WTC11 (cell line): ENCODE measurements around the gene CHSY3. TPM values are rescaled to one million over a fixed set of nuclear protein-coding genes. Genes with fewer than 3 reads are reported as not detected.

Experiments
- ATAC-seq: fragments of 200-7000 bp; cut with Tn5 transposase; 2 replicates; pipeline ENCODE4 v1.10.0; 2021; ENCODE audit warnings: mild to moderate bottlenecking, moderate library complexity
- CTCF ChIA-PET: fragments of 300-600 bp; sonication (Branson Sonifier 250); formaldehyde crosslinking; loops from one replicate; lab custom pipeline; 2021; ENCODE audit warnings: antibody characterized with exemption; lab: Charles Lee
- POLR2A ChIA-PET: fragments of 350-600 bp; sonication (Branson Sonifier 250); formaldehyde crosslinking; loops from one replicate; lab custom pipeline; 2021; ENCODE audit warnings: antibody characterized with exemption; lab: Charles Lee
- DNase-seq: peaks from one replicate; pipeline ENCODE4 v3.0.0; 2021; ENCODE audit warnings: low spot score
- H3K27ac Mint-ChIP-seq: 2 replicates; pipeline ENCODE4 v1.8.0; 2021; ENCODE audit warnings: mixed read lengths
- H3K27me3 Mint-ChIP-seq: 2 replicates; pipeline ENCODE4 v1.8.0; 2021; ENCODE audit warnings: low read depth, mild to moderate bottlenecking, moderate library complexity, mixed read lengths
- H3K36me3 Mint-ChIP-seq: 2 replicates; pipeline ENCODE4 v1.8.0; 2021; ENCODE audit warnings: mixed read lengths
- H3K4me1 Mint-ChIP-seq: 2 replicates; pipeline ENCODE4 v1.8.0; 2022; ENCODE audit warnings: mixed read lengths
- H3K4me3 Mint-ChIP-seq: 2 replicates; pipeline ENCODE4 v1.8.0; 2021; ENCODE audit warnings: mild to moderate bottlenecking, moderate library complexity, mixed read lengths
- H3K9me3 Mint-ChIP-seq: 2 replicates; pipeline ENCODE4 v1.8.0; 2021; ENCODE audit warnings: mixed read lengths
- AR ChIP-seq: fragments of 250-450 bp; sonication (Bioruptor Pico); IDR thresholded peaks from 2 replicates; pipeline ENCODE4 v1.9.0; 2021; ENCODE audit warnings: mild to moderate bottlenecking
- ARID4B ChIP-seq: sonication (generic); formaldehyde crosslinking; IDR thresholded peaks from 2 replicates; pipeline ENCODE4 v1.8.0; 2023; ENCODE audit warnings: missing genetic modification reagents, mild to moderate bottlenecking, borderline replicate concordance
- ATF1 ChIP-seq: sonication (generic); formaldehyde crosslinking; IDR thresholded peaks from 2 replicates; pipeline ENCODE4 v1.8.1; 2023; ENCODE audit warnings: mild to moderate bottlenecking, moderate library complexity, missing genetic modification reagents
- E2F4 ChIP-seq: sonication (generic); formaldehyde crosslinking; IDR thresholded peaks from 2 replicates; pipeline ENCODE4 v1.8.1; 2022; ENCODE audit warnings: low read depth, mild to moderate bottlenecking, moderate library complexity, missing genetic modification reagents, borderline replicate concordance
- ELF4 ChIP-seq: sonication (generic); formaldehyde crosslinking; IDR thresholded peaks from 2 replicates; pipeline ENCODE4 v1.8.1; 2022; ENCODE audit warnings: low read depth, mild to moderate bottlenecking, moderate library complexity, missing genetic modification reagents
- ETV6 ChIP-seq: sonication (generic); formaldehyde crosslinking; IDR thresholded peaks from 2 replicates; pipeline ENCODE4 v1.8.1; 2022; ENCODE audit warnings: mild to moderate bottlenecking, missing genetic modification reagents
- GTF2I ChIP-seq: fragments of 250-450 bp; sonication (Bioruptor Pico); conservative IDR thresholded peaks from 2 replicates; pipeline ENCODE4 v1.4.0; 2021; ENCODE audit warnings: mild to moderate bottlenecking
- HMGXB4 ChIP-seq: sonication (generic); formaldehyde crosslinking; IDR thresholded peaks from 2 replicates; pipeline ENCODE4 v1.8.1; 2023; ENCODE audit warnings: mild to moderate bottlenecking, moderate library complexity, missing genetic modification reagents
- MAX ChIP-seq: sonication (generic); formaldehyde crosslinking; IDR thresholded peaks from 2 replicates; pipeline ENCODE4 v1.8.0; 2022; ENCODE audit warnings: mild to moderate bottlenecking, missing genetic modification reagents
- NFYB ChIP-seq: sonication (generic); formaldehyde crosslinking; conservative IDR thresholded peaks from 2 replicates; pipeline ENCODE4 v1.8.0; 2022; ENCODE audit warnings: low read depth, missing genetic modification reagents
- OVOL2 ChIP-seq: fragments of 250-450 bp; sonication (Bioruptor Pico); IDR thresholded peaks from 2 replicates; pipeline ENCODE4 v1.9.0; 2021; ENCODE audit warnings: mild to moderate bottlenecking, borderline replicate concordance
- PREB ChIP-seq: sonication (generic); formaldehyde crosslinking; IDR thresholded peaks from 2 replicates; pipeline ENCODE4 v1.8.1; 2022; ENCODE audit warnings: mild to moderate bottlenecking, missing genetic modification reagents, moderate library complexity, borderline replicate concordance
- SP1 ChIP-seq: sonication (generic); formaldehyde crosslinking; conservative IDR thresholded peaks from 2 replicates; pipeline ENCODE4 v1.8.1; 2022; ENCODE audit warnings: missing genetic modification reagents
- TCF7 ChIP-seq: sonication (generic); formaldehyde crosslinking; IDR thresholded peaks from 2 replicates; pipeline ENCODE4 v1.8.0; 2022; ENCODE audit warnings: mild to moderate bottlenecking, low read depth, missing genetic modification reagents, moderate library complexity
- USF1 ChIP-seq: sonication (generic); formaldehyde crosslinking; IDR thresholded peaks from 2 replicates; pipeline ENCODE4 v1.8.0; 2022; ENCODE audit warnings: mild to moderate bottlenecking, missing genetic modification reagents
- ZNF219 ChIP-seq: sonication (generic); formaldehyde crosslinking; IDR thresholded peaks from 2 replicates; pipeline ENCODE4 v1.8.0; 2023; ENCODE audit warnings: missing genetic modification reagents, mild to moderate bottlenecking, borderline replicate concordance
- ZNF263 ChIP-seq: sonication (generic); formaldehyde crosslinking; IDR thresholded peaks from 2 replicates; pipeline ENCODE4 v1.8.1; 2022; ENCODE audit warnings: low read depth, mild to moderate bottlenecking, moderate library complexity, missing genetic modification reagents
- ZNF396 ChIP-seq: fragments of 250-450 bp; sonication (Bioruptor Pico); IDR thresholded peaks from 2 replicates; pipeline ENCODE4 v1.8.0; 2021; ENCODE audit warnings: mild to moderate bottlenecking, moderate library complexity, borderline replicate concordance
- ZNF671 ChIP-seq: fragments of 250-450 bp; sonication (Bioruptor Pico); IDR thresholded peaks from 2 replicates; pipeline ENCODE4 v1.8.0; 2021; ENCODE audit warnings: mild to moderate bottlenecking
- ZSCAN18 ChIP-seq: fragments of 250-450 bp; sonication (Bioruptor Pico); IDR thresholded peaks from 2 replicates; pipeline ENCODE4 v2.1.2; 2022; ENCODE audit warnings: mild to moderate bottlenecking, moderate library complexity
- total RNA-seq: library from RNA; stranded (reverse); gene quantifications from 3 replicates; pipeline ENCODE4 v1.2.3, GENCODE V29; 2021

The CHSY3 gene
- total RNA-seq, 1 experiment from 2014 or later = 0.98 TPM

- no peaks in the 10 kb centered on the region for H3K36me3 Mint-ChIP-seq
- H3K27me3 Mint-ChIP-seq = no peaks in the 10 kb centered on the region
- TF ChIP-seq HMGXB4 (CRISPR knock-in tag) = no peak
- no peak for TF ChIP-seq ZNF396 (CRISPR knock-in tag)
- TF ChIP-seq E2F4 (CRISPR knock-in tag) = no peak
- no peak for TF ChIP-seq ZNF219
- no peak for TF ChIP-seq USF1 (CRISPR knock-in tag)
- no peak for TF ChIP-seq OVOL2 (CRISPR knock-in tag)
- TF ChIP-seq ZNF671 = no peak
- no peak for TF ChIP-seq ZNF263 (CRISPR knock-in tag)
- no peak for TF ChIP-seq PREB (CRISPR knock-in tag)
- TF ChIP-seq GTF2I (CRISPR knock-in tag) = no peak
- no peak for TF ChIP-seq TCF7 (CRISPR knock-in tag)
- POLR2A ChIA-PET = no interaction called here
- no peaks in the 10 kb centered on the region for H3K9me3 Mint-ChIP-seq
- DNase-seq = no peak
- no peak for ATAC-seq
- no peak overlapping the region for H3K4me3 Mint-ChIP-seq
- no peaks in the 10 kb centered on the region for H3K4me1 Mint-ChIP-seq
- no peak overlapping the region for H3K27ac Mint-ChIP-seq
- CTCF ChIA-PET = no interaction called here
These were observed 68.3 kb downstream of the CHSY3 start for GRCh38 chr5:129972465-129973141.

- Mint-ChIP-seq H3K36me3 (no peaks in the 10 kb centered on the region), H3K27me3 (no peaks in the 10 kb centered on the region), H3K9me3 (no peaks in the 10 kb centered on the region), H3K4me1 (no peaks in the 10 kb centered on the region), H3K4me3 (no peak overlapping the region), H3K27ac (no peak overlapping the region)
- ChIA-PET CTCF (no interaction called here), POLR2A (interaction anchor here (0.5 kb wide), 1 partner anchor 79 kb away, joined by 3 read pairs; no protein-coding TSS in a partner anchor)
- no peak for ATAC-seq
- DNase-seq = no peak
- TF ChIP-seq ATF1 (CRISPR knock-in tag) (no peak), ARID4B (CRISPR knock-in tag) (no peak), ELF4 (CRISPR knock-in tag) (no peak), MAX (CRISPR knock-in tag) (no peak), ETV6 (CRISPR knock-in tag) (no peak), ZSCAN18 (CRISPR knock-in tag) (no peak), NFYB (no peak), AR (CRISPR knock-in tag) (no peak), SP1 (CRISPR knock-in tag) (no peak)
These were observed 69.6 kb downstream of the CHSY3 start for GRCh38 chr5:129973716-129974426.
